NCI-H1436 treated with DMSO at 0.1 percent for 48 hours (cell line): ENCODE measurements around the gene RPS6KA5.
"Not testable (repeated sequence)": the region's sequence is repeated elsewhere in the genome, so short reads cannot be mapped to it uniquely, and the experiment has no call there.

Source experiments
- DNase-seq: peaks from one replicate; lab custom pipeline; 2025; lab: John Stamatoyannopoulos, UW

Gene RPS6KA5

DNA sequence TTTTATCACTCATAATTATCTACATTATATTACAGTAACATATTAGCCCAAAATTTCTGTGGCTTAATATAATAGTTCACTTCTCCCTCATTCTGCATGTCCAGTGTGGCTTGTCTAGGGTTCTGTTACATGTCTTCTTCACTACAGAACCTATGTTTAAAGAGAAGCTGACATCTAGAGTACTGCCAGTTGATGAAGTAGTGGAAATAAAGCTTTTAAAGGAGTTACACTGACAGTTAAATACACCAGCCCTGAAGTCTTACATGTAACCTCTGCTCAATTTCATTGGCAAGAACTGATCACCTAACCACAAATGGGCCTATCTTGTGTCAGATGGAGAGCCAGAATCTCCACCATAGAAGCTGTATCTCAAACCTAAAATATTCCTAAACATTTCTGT, 32.9 kb downstream of the RPS6KA5 start:
- no peak for DNase-seq

DNA sequence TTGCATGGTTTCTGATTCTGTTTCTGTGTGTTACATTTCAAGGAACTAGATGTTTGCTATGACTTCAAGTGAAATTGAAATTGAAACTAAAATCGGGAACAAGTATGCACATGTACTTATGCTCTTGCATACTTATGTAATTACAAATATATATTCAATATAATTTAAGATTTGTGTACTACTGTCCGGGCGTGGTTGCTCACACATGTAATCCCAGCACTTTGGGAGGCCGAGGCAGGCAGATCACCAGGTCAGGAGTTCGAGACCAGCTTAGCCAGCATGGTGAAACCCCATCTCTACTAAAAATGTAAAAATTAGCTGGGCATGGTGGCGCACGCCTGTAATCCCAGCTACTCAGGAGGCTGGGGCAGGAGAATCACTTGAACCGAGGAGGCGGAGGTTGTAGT, 37.8 kb downstream of the RPS6KA5 start:
- DNase-seq, result not testable (repeated sequence)

DNA sequence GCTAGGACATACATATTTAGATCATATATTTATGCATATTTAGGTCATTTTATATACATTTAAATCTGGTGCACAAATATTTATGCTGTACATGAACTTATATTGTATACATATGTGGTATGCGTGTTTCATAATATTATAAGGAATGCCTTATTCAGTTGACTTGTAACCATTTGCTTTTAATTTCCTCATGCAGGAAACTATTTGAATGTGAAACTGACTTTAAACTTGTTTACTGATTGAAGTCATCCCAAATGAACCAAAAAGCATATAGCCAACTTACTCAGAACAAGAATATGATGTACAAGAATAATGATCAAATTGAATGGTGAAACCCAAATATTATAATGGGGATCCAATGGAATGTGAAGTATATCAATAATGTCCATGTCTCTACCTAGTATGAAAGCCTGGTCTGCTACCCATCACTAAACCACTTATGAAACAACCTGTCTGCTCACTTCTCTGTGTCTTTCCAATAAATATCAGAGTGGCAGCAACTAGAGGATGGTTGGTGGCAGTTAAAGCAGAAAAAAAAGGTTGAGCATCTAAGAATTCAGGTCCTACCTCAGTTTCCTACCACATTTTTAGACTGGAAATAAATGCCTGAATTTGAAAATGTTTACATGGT, 38.3 kb downstream of the RPS6KA5 start:
- DNase-seq, result no peak

DNA sequence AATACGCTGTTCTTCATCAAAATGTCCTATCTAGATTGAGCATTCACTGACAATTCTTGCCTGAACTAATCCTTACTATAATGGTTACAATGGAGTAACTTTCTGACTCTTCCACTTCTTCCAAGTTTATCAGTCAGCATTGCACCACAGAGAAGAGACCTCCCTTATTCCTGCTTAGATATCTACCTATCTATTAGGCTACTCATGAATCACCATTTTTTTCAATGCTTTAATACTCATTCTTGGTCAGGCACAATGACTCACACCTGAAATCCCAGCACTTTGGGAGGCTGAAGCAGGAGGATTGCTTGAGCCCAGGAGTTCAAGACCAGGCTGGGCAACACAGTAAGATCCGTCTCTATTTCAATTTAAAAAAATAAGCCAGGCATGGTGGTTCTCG, 39.3 kb downstream of the RPS6KA5 start:
- DNase-seq, result no peak

DNA sequence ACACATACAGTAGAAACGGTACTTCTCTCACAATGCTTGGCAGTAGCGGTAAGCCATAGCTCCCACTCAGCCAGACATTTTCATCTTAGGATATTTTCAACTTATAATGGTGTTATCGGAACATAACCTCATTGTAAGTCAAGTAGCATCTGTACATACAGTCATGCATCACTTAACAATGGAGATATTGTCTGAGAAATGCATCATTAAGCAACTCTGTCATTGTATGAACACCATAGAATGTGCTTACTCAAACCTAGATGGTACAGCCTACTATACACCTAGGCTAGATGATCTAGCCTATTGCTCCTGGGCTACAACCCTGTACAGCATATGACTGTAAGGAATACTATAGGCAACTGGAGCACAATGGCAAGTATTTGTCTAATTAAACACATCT, 40.8 kb downstream of the RPS6KA5 start:
- no peak for DNase-seq

DNA sequence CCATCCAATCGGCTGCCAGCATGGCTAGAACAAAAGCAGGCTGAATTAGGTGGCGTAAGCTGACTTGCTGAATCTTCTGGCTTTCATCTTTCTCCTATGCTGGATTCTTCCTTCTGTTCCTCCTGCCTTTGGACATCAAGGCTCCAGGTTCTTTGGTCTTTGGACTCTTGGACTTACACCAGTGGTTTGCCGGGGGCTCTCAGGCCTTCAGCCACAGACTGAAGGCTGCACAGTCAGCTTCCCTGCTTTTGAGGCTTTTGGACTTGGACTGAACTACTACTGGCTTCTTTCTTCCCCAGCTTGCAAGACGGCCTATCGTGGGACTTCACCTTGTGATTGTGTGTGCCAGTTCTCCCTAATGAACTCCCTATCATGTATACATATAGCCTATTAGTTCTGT, 42.0 kb downstream of the RPS6KA5 start:
- no peak for DNase-seq

DNA sequence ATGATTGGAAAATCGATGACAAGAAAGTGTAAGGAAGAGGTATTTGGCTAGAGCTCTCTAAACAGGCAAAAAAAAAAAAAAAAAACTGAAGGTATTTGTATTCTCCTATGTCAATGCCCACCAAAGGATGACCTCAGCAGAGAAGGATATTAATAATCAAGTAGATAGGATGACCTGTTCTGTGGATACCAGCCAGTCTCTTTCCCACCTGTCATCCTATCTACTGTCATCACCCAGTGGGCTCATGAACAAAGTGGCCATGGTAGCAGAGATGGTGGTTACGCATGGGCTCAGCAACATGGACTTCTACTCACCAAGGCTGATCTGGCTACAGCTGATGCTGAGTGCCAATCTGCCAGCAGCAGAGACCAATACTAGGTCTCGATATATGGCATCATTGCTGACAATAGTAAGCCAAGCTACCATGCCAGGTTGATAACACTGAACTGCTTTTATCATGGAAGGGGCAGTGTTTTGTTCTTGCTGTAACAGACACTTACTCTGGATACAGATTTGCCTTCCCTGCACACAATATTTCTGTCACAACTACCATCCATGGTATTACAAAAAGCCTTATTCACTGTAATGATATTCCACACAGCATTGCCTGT, 43.5 kb downstream of the RPS6KA5 start:
- DNase-seq, result no peak

DNA sequence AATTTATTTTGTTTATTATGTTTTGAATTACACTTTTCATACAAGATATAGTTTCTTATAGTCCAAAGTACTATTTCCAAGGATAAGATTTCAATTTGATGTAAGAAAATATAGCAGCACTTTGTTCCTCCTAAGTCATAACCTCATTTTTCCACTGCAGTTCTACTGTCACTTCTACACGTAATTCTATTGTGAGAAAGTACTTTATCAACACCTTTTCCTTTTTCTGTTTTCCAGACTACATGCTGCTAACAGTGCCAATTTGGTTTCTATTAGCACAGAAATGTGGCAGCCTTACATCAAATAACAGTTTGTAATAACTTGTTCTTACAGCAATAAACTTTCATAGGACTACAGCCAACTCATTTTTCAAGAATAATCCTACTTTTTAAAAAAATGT, 45.0 kb downstream of the RPS6KA5 start:
- DNase-seq, result no peak

DNA sequence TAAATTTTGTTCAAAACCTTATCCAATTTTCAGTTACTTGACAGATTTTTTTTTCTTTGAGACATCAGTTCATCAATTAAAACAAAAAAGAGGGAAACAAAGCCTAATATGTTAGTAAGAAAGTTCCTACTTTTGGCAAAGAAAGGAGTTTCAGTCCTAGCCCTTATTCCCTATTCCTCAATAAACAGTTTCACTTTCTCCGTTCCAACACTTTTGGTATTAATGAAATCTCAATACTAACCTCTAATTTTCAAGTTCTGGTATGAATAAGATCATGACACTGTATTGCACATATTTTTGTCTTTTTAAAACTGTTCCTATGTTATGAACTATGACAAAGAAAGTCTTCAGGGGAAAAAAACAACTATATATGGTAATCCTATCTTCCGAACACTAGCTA, 48.4 kb downstream of the RPS6KA5 start:
- DNase-seq, result no peak

DNA sequence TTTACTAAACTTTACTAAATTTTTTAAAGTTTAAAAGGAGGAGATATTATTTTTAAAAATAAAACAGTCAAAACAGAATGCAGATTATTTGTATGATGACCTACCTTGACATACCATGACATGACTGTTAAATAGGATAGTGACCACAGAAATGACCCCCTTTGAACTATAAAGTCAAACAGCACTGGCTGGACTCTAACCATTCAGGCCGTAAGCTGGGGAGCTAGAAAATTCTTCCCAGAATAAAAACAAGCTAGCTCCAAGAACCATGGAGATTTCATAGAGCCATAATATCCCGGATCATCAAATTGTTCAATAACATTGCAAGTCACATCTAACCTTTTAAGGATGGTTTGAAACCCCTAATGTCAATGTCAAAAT, 50.3 kb downstream of the RPS6KA5 start:
- no peak for DNase-seq

DNA sequence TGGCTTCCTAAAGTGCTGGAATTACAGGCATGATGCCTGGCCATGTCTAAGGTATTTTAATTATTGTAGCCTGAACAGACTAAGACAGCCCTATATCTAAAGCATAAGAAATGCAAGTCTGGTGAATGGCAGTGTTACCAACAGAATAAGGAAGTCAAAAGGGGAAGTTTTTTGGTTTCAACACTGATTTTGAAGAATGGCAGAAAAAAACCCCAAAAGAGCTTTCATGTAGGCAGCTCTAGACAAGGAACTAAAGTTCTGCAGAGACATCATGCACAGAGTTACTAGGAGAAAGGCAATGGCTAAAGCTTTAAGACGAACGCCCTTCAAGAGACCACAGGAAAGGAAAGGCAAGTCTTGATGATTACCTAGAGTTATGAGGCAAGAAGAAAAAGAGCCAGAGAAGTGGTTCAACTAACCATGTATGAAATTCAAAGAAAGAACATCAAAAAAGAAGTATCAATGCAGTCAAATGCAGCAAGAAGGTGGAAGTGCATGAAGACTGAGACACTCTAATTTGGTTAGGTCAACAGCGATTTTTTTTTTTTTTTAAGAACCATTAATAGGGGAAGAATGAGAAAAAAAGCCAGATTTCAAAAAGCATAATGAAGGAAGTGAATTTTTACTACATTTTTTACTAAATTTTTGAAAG, 50.8 kb downstream of the RPS6KA5 start:
- DNase-seq, result no peak

DNA sequence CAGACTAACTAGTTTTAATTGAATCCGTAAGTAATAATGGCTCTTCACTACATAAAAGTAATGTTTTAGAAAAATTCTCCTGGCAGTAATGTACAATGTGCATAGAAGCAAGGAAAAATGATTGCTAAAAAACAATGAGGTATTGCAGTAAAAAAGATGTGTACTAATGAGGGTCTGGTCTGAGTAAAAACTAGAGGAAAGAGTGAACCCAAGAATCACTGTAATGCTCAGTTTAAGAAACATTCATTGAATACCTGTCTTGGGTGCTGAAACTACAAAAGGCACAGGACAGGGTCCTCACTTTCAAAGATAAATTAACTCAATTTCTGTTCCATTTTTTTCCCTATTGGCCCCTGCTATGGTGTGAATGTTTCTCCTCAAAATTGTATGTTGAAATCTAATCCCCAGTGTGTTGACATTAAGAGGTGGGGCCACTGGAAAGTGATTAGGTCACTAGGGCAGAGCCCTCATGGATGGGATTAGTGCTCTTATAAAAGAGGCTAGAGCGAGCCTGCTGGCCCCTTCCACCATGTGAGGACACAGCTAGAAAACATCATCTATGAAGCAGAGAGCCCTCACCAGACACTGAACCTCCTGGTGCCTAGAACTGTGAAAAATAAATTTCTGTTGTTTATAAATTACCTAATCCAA, 51.6 kb downstream of the RPS6KA5 start:
- DNase-seq, result no peak

DNA sequence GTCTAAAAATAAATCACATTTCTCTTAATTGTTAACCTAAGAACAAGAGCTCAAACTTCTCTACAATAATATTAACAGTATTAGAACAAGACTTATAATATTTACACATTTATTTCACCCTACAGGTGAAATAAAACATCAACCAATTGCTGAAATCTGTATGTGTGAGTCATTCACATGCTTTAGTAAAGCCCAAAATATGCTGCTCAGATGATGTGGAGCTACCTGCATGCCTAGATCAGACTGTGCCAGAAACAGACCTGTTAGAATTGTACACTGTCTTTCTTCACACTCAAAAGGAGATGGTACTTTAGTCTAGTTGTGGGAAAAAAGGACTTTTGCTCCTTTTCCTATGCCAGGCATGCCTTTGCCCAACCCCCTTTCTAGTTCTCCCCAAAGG, 54.7 kb downstream of the RPS6KA5 start:
- no peak for DNase-seq

DNA sequence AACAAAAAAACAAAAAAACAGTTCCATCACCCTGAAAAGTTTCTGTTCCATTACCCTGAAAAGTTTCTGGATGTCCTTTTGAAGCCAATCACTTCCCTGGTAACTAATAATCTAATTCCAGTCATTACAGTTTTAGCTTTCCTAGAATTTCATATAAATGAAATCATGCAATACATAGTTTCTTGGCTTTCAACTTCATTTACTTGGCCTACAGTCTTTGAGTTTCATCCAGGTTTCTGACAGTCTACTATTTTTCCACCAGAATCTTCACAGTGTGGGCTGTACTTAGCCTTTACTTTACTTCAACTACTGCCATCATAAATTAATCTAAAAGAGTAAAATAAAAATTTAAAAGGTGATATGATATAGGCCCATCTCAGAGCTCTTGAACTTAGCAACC, 55.5 kb downstream of the RPS6KA5 start:
- DNase-seq, result no peak

DNA sequence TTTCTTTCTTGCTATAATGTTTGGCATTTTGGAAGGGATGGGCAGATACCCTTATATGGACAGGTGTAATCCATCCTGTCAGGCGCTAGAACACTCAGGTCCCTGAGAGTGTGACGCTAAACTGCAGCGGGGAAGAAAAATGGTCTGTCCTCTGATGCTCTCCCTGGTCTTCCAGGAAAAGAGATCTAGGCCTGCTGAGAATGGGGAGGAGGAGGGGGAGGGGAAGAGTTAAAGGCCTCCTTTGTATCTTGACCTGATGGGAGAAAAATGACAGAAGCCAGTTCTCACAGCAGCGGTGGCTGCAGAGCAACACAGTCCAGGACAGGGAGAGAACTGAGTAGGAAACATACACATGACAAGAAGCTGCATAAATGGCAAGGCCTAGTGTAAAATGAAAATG, 61.1 kb downstream of the RPS6KA5 start:
- DNase-seq, result no peak

DNA sequence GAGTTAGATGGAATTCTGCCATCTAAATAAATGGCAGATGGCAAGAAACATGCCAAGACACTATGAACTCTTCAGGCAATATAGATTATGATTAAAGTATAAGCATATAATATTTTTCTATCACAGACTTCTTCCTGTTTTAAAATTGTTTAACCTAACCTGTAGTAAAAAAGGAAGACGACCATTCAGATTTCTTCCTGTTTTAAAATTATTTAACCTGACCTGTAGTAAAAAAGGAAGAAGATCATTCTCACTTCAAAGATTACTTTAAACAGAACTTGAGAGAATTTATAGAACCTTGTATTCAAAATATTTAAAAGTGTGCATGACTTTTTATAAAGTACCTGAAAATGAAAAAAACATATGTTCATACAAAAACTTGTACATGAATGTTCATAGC, 63.5 kb downstream of the RPS6KA5 start:
- no peak for DNase-seq

DNA sequence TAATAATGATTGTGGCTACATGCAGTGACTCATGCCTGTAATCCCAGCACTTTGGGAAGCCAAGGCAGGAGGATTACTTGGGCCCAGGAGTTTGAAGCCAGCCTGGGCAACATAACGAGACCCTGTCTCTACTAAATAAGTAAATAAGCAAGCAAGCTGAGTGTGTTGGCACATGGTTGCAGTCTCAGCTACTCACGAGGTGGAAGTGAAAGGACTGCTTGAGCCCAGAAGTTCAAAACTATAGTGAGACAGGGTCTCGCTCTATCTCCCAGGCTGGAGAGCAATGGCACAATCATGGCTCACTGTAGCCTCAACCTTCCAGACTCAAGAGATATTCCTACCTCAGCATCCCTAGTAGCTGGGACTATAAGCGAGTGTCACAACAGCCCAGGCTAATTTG, 64.7 kb downstream of the RPS6KA5 start:
- no peak for DNase-seq

DNA sequence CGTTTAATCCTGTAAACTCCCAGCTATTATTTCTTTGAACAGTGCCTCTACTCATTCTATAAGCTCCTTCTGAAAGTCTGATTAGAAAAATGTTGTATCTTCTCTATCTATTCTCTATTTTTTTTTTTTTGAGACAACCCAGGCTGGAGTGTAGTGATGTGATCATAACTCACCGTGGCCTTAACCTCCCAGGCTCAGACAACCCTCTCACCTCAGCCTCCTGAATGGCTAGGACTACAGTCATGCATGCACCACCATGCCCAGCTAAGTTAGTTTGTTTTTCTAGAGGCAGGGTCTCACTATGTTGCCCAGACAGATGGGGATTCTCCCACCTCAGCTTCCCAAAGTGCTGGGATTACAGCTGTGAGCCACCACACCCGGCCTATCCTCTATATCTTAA, 66.6 kb downstream of the RPS6KA5 start:
- no peak for DNase-seq

DNA sequence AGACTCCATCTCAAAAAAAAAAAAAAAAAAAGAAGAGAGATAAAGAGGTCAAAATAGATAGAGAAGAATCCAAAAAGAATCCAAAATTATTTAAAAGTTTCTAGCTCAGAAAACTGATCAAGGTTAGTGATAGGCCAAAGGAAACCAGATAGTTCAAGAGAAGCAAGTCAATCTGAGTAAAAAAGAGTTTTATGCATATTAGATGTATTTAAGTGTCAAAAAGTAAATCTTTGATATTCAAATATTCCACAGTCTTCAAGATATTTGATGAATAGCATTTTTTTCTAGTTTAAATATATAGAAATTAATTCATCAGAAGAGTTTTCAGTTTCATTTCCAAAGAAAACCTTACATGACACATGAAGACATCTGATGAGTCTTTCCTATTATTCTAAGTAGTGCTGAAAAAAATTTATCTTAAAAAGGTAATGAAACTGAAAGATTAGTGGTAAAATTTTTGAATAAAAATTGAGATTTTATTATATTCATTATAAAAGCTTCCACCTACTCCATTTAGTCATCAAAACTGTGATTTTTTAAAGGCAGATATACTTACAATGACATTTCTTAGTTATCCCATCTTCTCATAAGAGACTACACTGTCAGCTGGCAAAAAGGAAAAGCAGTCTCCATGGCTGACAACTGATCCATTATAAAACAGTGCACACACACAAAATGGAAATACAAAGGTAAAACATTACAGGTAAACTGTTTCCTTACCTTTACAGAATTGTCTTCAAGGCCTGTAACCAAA, 68.6 kb downstream of the RPS6KA5 start:
- no peak for DNase-seq

DNA sequence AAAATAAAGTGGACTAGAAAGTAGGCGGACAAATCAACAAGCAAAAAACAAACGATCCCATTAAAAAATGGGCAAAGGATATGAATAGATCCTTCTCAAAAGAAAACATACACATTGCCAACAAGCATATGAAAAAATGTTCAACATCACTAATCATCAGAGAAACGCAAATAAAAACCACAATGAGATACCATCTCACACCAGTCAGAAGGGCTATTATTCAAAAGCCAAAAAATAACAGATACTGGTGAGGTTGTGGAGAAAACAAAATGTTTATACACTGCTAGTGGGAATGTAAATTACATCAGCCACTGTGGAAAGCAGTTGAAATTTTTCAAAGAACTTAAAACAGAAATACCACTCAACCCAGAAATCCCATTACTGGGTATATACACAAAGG, 70.3 kb downstream of the RPS6KA5 start:
- DNase-seq, result no peak

DNA sequence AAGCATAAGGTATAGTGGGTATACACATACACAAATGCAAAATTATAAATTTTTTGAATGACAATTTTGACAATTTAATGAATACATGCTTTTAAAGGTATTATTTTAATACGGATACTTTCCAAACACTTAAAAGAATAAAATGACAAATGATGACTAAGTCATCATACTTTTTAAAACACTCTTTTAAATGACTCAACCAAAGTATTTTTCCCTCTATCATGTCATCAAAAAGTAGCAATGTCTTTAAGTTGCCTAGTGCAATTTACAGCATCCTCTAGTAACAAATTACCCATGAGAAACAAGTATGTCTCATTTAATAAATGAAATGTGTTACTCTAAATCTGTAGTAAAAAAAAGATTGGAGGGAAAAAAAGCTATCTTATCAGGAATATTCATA, 73.3 kb downstream of the RPS6KA5 start:
- DNase-seq, result no peak

DNA sequence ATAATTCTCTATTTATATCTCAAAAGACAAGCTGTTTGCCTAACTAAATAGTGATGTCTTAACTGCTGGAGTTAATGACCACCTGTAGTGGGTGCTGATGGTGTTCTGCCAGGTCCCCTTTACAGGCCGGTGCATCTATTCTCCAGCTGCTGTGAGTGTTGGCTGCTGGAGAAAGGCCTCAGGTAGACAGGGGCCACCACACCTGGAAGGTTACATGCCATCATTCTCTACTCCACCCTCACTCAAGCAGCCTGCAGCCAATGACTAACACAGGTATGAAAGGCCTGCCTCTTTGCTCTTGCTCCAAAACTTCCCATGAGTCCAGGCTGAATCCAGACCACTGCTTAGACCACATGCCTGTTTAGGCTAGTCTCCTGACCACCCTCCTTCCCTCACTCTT, 73.9 kb downstream of the RPS6KA5 start:
- DNase-seq, result no peak
